GM19025 (cell line): ENCODE data around the gene PAX8.
"Not testable (repeated sequence)": the region's sequence is repeated elsewhere in the genome, so short reads cannot be mapped to it uniquely, and the experiment has no call there.

ENCODE experiments used
- ATAC-seq: cut with Tn5 transposase; IDR thresholded peaks from one replicate; pipeline ENCODE4 v1.9.1; 2021; ENCODE audit warnings: mild to moderate bottlenecking, low read depth, moderate library complexity; ENCODE audit not compliant: unreplicated experiment

The PAX8 gene

GRCh38 chr2:113297590-113297989 is 18.9 kb upstream of the PAX8 start:
- not testable (repeated sequence) for ATAC-seq

GRCh38 chr2:113291191-113291590 is 12.5 kb upstream of the PAX8 start:
- no peak for ATAC-seq

GRCh38 chr2:113288674-113289149 is 10.0 kb upstream of the PAX8 start:
- ATAC-seq: not testable (repeated sequence)

- not testable (repeated sequence) for ATAC-seq
Observed at GRCh38 chr2:113288117-113288673, 9.5 kb upstream of the PAX8 start.

DNA sequence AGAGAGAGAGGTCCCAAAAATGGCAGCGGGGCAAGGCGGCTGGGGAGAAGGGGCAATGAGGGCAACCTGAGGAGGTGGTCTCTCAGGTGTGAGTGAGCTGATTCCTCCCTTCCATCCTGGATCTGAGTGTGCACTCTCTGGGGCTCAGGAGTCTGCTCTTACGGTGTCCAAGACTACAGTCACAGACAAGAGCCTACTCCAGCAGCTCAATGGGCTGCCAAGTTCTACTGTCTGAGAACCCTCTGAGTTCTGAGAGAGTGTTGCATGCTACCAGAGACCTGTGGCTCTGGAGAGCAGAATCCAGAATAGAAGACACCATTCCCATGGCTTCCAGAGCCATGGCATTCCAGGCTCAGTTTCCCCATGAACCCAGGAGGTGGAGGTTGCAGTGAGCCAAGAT is 7.1 kb upstream of the PAX8 start:
- ATAC-seq: no peak

- ATAC-seq: not testable (repeated sequence)
Observed at GRCh38 chr2:113284999-113285398, 6.3 kb upstream of the PAX8 start.

- ATAC-seq: no peak
Observed at GRCh38 chr2:113284476-113284875, 5.8 kb upstream of the PAX8 start.

GRCh38 chr2:113283704-113284284 is 5.1 kb upstream of the PAX8 start:
- ATAC-seq: no peak

DNA sequence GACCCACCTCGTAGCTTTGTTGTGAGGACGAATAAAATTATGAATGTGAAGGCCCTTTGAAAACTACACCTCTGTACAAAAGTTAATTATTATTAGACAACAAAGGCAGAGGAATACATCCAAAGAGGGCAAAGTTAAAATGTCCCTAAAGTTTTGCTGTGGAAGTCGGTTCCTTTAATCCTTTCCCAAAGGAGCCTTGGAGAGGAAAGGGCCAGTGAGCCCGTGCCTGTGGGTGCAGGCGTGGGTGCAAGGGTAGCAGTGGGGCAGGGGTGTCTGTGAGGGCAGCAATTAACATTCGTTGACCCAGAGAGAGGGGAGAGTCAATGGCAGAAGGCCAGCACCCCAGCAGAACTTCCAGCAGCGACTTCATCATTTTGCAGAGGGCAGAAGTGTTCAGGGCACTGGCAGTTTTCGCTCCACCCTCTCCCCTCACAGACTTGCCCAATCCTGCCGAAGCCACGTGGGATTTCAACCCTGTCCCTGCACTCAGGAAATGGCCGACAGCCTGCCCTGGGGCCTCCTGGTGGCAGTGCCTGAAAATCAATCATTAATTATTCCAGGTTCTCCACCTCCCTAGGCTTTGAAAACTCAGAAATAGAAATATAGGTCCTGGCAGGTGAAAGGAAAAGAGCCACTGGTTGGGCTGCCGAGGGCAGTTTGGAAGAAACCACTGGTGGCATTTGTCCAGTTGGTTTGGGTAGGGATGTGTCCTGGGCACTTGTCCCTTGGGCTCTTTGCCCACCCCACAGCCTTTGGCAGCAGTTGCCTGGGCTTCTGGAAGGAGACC is 4.2 kb upstream of the PAX8 start:
- no peak for ATAC-seq

DNA sequence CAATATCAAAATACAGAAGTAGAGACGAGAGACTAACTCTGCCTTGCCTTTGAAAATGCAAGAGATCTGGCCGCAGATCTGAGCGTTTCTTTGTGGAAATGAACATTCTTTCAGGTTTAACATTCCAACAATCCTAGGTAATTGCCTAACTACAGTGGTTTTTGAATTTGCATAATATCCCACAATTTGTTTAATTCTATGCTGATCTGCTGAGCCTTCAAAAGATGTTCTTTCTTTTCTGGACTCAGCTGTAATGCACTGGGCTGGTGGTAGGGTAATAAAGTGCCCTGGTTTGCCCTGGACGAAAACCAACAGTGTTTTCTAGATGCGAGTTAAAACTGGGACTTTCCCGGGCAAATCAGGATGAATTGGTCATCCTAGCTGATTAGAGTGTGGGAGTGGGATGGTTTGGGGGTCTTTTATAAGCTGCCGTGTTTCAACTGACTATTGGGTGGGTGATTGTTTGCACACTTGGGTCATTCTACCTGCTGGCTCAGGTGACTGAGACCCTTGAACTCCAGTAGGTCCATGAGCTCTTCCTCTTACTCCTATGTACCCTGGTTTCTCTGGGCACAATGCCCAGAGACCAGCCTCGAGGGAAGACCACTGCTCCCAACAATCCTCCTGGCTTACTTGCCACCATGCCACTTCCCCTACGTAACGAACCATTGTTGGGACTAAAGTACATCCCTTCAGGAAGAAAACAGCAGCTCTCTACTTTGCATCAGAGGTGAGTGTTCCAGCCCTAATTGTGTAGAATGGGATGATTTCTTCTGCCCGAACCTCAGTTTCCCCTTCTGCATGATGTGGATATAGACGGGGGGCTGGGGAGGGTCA is 3.4 kb upstream of the PAX8 start:
- ATAC-seq: no peak

DNA sequence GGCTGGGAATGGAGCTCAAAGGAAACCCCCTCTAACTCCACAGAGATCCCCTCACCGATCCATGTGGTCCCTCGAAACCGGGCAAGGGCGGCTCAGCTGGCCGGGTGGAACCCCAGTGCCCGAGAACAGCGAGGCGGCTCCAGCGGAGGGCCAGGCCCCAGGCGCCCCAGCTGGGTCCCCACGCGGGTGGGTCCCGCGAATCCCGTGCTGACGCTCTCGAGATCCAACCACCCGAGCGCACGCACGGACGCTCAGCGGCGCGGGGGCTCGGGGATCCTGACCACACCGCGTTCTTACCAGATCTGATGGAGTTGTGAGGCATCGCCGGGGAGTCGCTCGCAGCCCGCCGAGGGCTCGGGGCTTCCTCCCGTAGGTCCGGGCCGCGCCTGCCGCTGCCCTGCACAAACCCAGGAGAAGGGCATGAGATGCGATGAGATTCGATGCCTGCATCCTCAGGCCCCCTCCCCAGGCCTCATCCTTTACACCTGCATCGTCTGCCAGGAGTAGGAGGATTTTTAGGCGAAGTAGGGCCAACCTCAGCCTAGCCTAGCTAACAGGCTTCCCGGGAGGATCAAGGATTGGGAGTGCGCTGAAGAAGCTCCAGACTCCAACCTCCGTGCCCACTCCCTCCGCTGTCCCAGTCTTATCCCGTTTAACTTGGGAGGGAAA is 514 bp downstream of the PAX8 start:
- no peak for ATAC-seq

DNA sequence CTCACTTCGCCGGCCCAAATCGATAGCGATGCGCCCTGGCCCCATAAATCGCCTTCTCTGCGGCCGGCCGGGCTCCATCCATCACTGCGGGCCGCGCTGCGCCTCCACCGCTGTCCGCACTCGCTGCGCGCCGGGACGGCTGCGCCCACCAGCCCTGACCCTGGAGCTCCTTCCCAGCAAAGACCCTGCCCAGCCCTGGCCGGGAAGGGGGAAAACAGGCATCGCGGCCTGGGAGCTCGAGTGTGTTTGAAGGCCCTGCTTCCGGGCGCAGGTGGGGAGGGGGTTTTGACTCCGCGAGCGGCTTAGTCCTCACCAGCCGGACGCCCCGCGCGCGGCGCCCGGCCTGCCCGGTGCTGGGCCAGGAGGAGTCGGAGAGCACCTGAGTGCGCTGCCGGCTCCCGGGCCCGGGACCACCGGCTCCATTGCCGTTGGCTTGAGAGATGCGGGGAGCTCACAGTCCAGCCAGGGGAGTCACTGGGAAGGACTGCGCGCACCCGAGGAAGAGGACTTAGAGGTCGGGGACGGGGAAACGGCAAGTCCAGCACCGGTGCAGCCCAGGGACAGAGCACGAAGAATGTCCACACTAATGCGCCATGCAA is 1.1 kb downstream of the PAX8 start:
- no peak for ATAC-seq

DNA sequence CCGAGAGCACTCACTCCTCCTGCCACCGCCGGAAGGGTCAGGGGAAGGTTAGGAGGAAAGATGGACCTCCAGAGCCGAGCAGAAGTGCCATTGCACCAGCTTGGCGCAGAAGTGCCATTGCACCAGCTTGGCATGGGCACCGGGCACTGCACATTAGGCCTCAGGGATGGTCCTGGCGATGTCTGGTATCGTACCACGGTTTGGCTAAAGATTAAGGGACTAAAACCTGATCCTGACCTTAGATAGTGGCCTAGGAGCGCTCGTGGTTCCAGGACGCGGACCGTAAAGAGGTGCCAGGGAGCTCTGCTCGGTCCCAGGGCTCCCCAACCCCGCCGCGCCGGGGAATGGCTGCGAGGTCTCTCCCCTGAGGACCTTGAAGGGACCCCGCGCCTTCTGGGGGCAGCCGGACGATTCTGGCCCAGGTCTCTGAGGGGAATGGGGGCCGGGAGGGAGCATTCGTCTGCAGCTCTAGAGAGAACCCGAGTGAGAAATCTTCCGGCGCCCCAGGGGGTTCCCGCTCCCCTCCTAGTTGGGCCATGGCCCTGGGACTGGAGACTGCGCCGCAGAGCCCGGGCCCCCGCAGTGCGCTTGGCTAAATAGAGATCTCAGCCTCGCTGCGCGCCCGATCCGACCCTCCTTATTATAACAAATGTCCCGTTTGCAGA is 1.8 kb downstream of the PAX8 start:
- ATAC-seq: no peak

- ATAC-seq: no peak
Observed at GRCh38 chr2:113276216-113276760, 2.4 kb downstream of the PAX8 start.

DNA sequence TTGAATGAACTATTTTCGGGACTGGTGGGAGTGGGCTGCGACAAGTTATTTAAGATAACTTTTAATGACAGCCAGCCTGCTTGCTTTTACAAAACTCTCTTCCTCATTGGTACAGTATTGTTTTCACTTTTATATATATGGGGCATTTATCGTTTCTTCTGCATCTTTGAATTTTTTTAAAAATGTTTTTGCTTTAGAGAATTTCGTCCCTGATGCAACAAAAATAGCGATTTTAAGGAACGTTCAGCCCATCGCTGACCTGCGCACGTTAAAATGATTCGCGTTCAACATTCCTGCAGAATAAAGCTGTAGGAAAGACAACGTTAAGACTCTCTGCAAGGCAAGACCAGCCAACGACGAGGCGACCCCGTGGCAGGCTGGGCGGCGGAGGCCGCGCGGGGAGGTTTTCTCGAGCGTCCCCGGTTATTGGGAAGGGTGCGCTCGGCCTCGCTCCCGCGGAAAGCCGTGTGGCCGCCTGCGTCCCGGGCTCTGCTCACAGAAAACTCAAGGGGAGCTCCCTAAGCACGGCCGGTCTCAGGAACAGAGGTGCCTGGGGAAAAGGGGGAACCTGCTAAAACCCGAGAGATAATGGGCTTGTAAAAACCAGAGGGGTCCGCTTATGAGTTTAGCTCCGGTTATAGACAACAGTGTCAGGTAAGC is 3.0 kb downstream of the PAX8 start:
- ATAC-seq: no peak

DNA sequence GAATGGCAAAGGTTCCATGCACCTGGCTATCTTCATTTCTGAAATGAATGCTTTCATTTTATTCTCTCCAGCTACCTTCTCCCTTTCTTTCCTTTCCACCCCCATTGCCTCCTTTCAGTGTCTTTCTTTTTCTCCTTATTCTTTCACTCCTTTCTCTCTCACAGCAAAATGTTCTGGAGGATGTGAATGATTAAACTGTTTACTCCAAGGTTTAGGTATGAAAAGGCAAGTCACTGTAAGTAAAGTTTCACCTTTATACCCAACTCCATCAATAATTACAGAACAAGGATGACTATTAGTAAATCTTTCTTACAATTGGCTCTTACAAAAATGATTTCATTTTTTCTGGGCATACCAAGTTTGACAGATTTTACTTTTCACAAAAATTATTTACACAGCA is 4.3 kb downstream of the PAX8 start:
- ATAC-seq: no peak

DNA sequence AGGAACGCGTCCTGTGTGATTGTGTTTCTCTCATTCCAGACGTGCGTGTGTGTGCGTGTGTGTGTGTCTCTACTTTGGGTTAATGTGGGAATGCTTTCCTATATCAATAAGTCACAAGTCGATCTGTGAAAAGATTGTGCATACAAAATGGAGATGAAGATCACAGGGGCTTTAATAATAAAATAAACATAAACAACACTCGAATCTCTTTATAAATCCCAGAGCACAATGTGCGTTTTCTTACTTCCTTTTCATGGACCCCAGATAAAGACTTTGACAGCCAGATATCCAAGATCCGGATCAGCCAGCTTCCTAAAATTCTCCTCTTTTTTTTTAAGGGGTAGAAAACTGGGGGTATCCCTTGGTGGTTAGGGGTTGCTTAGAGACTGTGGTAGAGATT is 4.7 kb downstream of the PAX8 start:
- ATAC-seq: no peak

DNA sequence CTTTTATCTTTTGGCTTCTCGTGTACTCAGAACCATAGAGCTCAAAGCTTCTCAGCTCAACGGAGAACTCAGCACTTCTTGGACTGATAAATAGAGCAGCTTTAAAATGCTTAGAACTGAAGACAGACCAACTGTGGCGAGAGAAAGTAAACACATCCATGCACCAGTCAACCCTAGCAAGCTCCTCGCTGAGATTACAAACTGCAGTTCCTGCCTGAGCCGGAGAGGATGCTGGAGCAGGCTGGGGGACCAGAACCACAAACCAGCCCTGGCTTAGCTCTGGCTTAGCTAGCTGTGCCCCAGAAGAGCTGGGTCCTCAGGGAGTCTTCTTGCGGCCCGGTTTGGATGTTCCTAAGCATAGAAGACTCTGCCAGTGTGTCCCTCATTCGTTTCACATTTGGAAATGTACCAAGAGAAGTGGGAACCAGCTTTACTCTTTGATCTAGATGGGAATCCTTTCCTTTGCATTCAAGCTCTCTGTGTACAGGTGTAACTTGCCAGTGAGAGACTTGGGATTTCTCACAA is 5.6 kb downstream of the PAX8 start:
- ATAC-seq: no peak
